ENCODE results near the gene NEU2. TPM values are rescaled to one million over a fixed set of nuclear protein-coding genes. Genes with fewer than 3 reads are reported as not detected.

NEU2 gene
- total and polyA plus RNA-seq, 10 of the 15 experiments (the other 5 are each of a cell fraction or from before 2014, with no cell fraction given), result not detected

DNA sequence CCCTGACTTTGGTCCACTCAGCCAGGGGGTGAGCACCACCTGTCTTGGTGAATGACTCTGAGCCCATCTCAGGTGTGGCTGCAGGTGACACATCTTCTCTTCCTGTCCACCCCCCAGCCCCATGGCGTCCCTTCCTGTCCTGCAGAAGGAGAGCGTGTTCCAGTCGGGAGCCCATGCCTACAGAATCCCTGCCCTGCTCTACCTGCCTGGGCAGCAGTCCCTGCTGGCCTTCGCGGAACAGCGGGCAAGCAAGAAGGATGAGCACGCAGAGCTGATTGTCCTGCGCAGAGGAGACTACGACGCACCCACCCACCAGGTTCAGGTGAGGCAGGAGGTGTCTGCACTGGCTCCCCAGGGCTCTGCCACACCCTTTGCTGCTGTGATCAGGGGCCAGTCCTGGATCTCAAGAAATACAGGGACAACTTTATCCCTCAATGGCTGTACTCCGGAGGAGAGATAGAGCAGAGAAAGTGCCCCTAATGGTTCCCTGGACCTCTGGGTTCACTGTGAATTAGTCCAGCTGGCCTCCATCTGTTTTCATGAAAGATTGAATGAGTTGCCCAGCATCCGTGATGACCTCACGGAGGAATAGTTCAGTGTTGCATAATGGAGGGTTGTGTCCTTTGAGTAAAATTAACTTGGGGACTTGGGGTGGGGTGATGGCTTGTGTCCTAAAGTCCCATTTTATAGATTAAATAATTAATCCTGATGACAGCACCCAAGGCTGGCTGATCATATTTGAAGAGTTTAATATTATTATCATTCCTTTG, at the start of gene NEU2 (continued):
- no peak for TF ChIP-seq ZNF687 (IDR thresholded peaks at IDR 0.05)
- TF ChIP-seq CBX5 (IDR thresholded peaks at IDR 0.05; ENCODE audit: low read depth), result no peak
- TF ChIP-seq MXI1 (IDR thresholded peaks at IDR 0.05; ENCODE audit: low read depth, low read length), result no peak
- TF ChIP-seq, protein P1, sequence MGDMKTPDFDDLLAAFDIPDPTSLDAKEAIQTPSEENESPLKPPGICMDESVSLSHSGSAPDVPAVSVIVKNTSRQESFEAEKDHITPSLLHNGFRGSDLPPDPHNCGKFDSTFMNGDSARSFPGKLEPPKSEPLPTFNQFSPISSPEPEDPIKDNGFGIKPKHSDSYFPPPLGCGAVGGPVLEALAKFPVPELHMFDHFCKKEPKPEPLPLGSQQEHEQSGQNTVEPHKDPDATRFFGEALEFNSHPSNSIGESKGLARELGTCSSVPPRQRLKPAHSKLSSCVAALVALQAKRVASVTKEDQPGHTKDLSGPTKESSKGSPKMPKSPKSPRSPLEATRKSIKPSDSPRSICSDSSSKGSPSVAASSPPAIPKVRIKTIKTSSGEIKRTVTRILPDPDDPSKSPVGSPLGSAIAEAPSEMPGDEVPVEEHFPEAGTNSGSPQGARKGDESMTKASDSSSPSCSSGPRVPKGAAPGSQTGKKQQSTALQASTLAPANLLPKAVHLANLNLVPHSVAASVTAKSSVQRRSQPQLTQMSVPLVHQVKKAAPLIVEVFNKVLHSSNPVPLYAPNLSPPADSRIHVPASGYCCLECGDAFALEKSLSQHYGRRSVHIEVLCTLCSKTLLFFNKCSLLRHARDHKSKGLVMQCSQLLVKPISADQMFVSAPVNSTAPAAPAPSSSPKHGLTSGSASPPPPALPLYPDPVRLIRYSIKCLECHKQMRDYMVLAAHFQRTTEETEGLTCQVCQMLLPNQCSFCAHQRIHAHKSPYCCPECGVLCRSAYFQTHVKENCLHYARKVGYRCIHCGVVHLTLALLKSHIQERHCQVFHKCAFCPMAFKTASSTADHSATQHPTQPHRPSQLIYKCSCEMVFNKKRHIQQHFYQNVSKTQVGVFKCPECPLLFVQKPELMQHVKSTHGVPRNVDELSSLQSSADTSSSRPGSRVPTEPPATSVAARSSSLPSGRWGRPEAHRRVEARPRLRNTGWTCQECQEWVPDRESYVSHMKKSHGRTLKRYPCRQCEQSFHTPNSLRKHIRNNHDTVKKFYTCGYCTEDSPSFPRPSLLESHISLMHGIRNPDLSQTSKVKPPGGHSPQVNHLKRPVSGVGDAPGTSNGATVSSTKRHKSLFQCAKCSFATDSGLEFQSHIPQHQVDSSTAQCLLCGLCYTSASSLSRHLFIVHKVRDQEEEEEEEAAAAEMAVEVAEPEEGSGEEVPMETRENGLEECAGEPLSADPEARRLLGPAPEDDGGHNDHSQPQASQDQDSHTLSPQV (IDR thresholded peaks at IDR 0.05), result no peak
- no peak for TF ChIP-seq TCF12 (IDR thresholded peaks at IDR 0.05; ENCODE audit: low read depth, low read length)
- no peak for TF ChIP-seq REST (IDR thresholded peaks at IDR 0.05; ENCODE audit: low read depth, low read length)
- no peak for TF ChIP-seq PAX8 (IDR thresholded peaks at IDR 0.05)
- TF ChIP-seq RELA (IDR thresholded peaks at IDR 0.05; ENCODE audit: borderline replicate concordance, partially characterized antibody), result no peak
- TF ChIP-seq HDAC6 (IDR thresholded peaks at IDR 0.05; ENCODE audit: unreplicated experiment), result no peak
- TF ChIP-seq IKZF2 (IDR thresholded peaks at IDR 0.05), result no peak
- TF ChIP-seq TAF1 (IDR thresholded peaks at IDR 0.05; ENCODE audit: borderline replicate concordance, low read depth, low read length), result no peak
